ENCODE measurements around the gene CCDC71.

Gene CCDC71

DNA sequence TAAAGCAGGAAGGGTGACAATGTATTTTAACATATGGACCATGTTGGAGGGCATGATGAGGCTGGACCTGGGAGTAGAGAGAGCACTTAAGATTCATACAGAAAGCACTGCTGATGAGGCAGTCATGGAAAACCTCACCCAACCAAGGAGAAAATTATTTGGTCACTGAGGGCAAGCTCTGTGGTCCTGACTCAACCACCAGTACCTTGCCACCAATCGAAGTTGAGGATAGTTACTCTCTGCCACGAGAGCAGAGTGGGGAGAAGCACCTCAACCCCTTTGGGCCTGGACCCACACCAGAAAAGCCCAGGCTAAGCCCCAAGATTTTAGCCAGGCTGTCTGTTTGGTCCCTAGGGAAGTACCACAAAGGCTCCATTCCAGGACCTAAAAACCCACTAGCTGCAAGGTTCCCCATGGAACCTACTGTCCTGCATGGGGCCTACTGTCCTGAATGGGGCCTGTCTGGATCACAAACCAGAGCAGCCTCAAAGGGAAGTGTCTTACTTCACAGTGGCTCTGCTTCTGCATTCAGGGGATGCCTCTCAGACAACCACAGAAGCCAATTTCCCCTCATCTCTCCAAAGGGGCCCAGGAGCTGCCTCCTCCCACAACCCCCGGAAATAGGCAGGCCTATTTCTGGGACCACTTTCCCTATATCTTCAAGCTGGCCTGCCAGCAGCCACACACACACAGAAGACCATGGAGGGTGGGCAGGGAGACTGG, 4.2 kb downstream of the CCDC71 start:
- H3K4me3 ChIP-seq (ENCODE audit: low read depth, low read length): no peak overlapping the region
- TF ChIP-seq, protein P1, sequence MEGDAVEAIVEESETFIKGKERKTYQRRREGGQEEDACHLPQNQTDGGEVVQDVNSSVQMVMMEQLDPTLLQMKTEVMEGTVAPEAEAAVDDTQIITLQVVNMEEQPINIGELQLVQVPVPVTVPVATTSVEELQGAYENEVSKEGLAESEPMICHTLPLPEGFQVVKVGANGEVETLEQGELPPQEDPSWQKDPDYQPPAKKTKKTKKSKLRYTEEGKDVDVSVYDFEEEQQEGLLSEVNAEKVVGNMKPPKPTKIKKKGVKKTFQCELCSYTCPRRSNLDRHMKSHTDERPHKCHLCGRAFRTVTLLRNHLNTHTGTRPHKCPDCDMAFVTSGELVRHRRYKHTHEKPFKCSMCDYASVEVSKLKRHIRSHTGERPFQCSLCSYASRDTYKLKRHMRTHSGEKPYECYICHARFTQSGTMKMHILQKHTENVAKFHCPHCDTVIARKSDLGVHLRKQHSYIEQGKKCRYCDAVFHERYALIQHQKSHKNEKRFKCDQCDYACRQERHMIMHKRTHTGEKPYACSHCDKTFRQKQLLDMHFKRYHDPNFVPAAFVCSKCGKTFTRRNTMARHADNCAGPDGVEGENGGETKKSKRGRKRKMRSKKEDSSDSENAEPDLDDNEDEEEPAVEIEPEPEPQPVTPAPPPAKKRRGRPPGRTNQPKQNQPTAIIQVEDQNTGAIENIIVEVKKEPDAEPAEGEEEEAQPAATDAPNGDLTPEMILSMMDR (IDR thresholded peaks at IDR 0.05; ENCODE audit: borderline replicate concordance, insufficient read depth, low read depth, low read length): no peak

DNA sequence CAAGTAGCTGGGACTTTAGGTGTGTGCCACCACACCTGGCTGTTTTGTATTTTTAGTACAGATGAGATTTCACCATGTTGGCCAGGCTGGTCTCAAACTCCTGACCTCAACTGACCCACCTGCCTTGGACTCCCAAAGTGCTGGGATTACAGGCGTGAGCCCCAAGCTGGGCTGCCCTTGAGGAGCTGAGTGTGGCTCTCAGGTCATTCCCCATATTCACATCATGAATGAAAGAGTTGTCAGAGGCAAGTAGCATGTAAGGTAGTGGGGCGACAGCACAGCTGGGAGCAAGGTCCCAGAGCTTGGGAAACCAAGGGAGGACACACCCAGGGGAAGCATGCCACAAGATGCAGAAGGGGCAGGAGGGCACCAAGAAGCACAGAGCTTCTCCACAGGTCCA, 4.9 kb downstream of the CCDC71 start:
- no peak overlapping the region for H3K4me3 ChIP-seq (ENCODE audit: low read depth, low read length)
- TF ChIP-seq, protein P1 (IDR thresholded peaks at IDR 0.05; ENCODE audit: borderline replicate concordance, insufficient read depth, low read depth, low read length): no peak

DNA sequence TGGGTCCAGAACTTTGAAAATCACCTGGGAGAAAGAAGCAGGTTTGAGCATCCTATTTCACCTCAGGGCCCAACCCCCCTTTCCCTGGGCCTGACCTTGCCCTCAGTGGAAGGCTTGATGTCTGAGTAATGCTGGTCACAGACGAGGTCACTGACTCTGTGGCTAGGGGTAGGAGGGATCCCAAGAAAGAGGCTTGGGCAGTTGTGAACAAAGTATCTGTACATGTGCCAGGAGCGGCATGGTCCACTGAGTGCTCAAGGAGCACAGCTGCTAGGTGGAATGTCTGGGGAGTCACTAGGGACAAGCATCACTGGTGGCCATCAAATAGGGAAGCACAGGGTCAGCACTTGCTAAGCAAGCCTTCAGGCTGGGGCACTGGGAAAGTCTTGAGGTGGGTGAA, 7.3 kb downstream of the CCDC71 start:
- TF ChIP-seq, protein P1 (IDR thresholded peaks at IDR 0.05; ENCODE audit: borderline replicate concordance, insufficient read depth, low read depth, low read length): no peak
- no peak overlapping the region for H3K4me3 ChIP-seq (ENCODE audit: low read depth, low read length)

DNA sequence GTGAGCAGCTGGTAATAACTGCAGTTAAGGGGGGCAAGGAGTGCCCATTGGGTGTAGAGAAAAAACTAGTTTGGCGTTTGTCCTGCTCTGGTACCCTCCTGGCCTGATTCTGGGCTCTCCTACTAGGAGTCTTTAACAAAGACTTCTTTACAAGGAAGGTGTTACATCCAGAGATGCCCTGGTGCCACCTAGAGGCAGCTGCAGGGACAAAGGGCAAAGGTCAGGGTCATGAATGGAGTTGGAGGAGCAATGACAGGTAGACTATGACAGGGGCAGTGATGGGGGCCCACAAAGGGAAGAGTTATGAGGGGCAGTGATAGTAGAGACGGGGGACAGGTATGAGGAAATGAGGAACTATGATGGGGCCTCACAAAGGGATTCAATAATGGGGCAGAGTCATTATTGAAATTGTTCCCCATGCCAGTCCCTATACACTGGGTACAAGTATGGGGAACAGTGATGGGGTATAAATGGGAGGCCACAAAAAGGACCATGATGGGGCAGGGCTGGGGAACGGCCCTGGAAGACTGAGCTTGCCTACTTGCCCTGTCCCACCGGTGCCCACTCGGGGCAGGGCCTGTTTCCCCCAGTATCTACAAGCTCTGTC, 7.9 kb downstream of the CCDC71 start:
- no peak overlapping the region for H3K4me3 ChIP-seq (ENCODE audit: low read depth, low read length)
- TF ChIP-seq, protein P1 (IDR thresholded peaks at IDR 0.05; ENCODE audit: borderline replicate concordance, insufficient read depth, low read depth, low read length): peak; percentile 66

DNA sequence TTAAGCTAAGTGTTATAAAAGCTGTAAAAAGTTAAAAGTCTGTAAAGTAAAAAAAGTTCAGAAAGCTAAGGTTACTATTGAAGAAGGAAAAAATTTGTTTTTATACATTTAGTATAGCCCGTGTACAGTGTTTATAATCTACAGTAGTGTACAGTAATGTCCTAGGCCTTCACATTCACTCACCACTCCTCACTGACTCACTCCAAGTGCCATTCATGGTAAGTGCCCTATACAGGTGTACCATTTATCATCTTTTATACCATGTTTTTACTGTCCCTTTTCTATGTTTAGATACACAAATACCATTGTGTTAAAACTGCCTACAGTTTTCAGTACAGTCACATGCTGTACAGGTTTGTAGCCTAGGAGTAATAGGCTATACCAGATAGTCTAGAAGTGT, 8.8 kb downstream of the CCDC71 start:
- TF ChIP-seq, protein P1 (IDR thresholded peaks at IDR 0.05; ENCODE audit: borderline replicate concordance, insufficient read depth, low read depth, low read length): no peak
- H3K4me3 ChIP-seq (ENCODE audit: low read depth, low read length): no peak overlapping the region

DNA sequence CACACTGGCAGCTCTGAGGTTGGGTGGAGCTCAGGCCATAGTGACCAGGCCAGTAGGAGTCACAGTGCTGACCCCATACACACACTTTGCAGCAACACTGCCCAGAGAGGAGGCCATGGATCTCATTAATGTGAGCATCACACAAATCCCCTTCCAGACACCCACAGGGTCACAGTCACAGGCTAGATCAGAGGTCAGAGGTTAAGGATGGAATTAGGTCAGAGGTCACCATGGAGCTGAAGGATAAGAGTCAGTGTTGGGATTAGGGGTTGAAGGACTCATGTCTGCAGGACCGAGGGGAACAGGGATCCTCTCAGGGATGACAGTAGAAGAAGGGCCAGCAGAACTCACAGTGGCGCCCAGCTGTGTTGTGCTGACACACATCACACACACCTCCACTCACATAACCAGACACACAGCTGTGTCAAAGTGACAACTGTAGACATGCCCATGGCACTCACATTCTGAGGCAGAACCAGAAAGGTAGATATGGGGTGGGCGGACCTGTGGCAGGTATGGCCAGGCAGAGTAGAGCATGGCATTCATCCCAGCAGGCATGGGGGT, 12.7 kb downstream of the CCDC71 start:
- H3K4me3 ChIP-seq (ENCODE audit: low read depth, low read length): no peak overlapping the region
- TF ChIP-seq, protein P1 (IDR thresholded peaks at IDR 0.05; ENCODE audit: borderline replicate concordance, insufficient read depth, low read depth, low read length): no peak

DNA sequence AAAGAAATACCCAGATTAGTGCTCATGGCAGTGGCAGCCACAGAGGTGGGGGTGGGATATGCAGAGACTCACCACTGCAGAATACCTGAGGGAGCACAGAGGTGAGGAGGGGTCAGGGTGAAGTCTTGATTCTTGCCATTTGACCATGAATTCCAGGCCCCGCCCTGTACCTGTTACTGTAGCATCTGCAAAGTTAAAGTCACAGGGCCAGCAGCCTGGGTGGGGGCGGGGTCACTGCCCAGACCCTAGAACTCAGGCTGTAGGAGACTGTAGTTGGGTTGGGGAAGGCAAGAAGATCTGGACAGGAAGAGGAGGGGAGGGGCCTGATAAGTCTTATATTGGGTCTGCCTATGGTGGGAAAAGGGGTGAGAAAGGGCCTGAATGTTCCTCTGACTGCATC, 14.5 kb downstream of the CCDC71 start:
- H3K4me3 ChIP-seq (ENCODE audit: low read depth, low read length): no peak overlapping the region
- TF ChIP-seq, protein P1 (IDR thresholded peaks at IDR 0.05; ENCODE audit: borderline replicate concordance, insufficient read depth, low read depth, low read length): no peak
